ENCODE measurements around the gene ARSA. TPM values are rescaled to one million over a fixed set of nuclear protein-coding genes. Genes with fewer than 3 reads are reported as not detected.
"Not testable (repeated sequence)": the region's sequence is repeated elsewhere in the genome, so short reads cannot be mapped to it uniquely, and the experiment has no call there.

Gene ARSA
- total RNA-seq, 1 donor from 2014 or later, result 12.1 TPM

GRCh38 chr22:50657925-50658324 lies 30.0 kb upstream of the ARSA start:
- H3K4me3 ChIP-seq (ENCODE audit: low read depth, low read length), result no peak overlapping the region
- TF ChIP-seq CTCF (IDR thresholded peaks at IDR 0.05; ENCODE audit: insufficient read depth, low read length, severe bottlenecking), result no peak
- H3K36me3 ChIP-seq (ENCODE audit: control insufficient read depth, insufficient read depth, low read length), result no peaks in the 10 kb centered on the region
- H3K27me3 ChIP-seq (ENCODE audit: control insufficient read depth, insufficient read depth, low read length), result no peaks in the 10 kb centered on the region
- DNase-seq (ENCODE audit: low read depth), result no peak
- FAIRE-seq, result no peak

- Histone ChIP-seq H3K4me3 (ENCODE audit: low read depth, low read length) (no peak overlapping the region), H3K36me3 (ENCODE audit: control insufficient read depth, insufficient read depth, low read length) (no peaks in the 10 kb centered on the region), H3K27me3 (ENCODE audit: control insufficient read depth, insufficient read depth, low read length) (no peaks in the 10 kb centered on the region)
- no peak for FAIRE-seq
- peak; percentile 50 for DNase-seq (ENCODE audit: low read depth)
- no peak for TF ChIP-seq CTCF (IDR thresholded peaks at IDR 0.05; ENCODE audit: insufficient read depth, low read length, severe bottlenecking)
Measured at GRCh38 chr22:50656122-50657070, 28.4 kb upstream of the ARSA start.

GRCh38 chr22:50654664-50655063 lies 26.7 kb upstream of the ARSA start:
- not testable (repeated sequence) for FAIRE-seq; H3K27me3 ChIP-seq (ENCODE audit: control insufficient read depth, insufficient read depth, low read length); H3K4me3 ChIP-seq (ENCODE audit: low read depth, low read length); H3K36me3 ChIP-seq (ENCODE audit: control insufficient read depth, insufficient read depth, low read length); DNase-seq (ENCODE audit: low read depth)

GRCh38 chr22:50653256-50653655 lies 25.3 kb upstream of the ARSA start:
- Histone ChIP-seq H3K4me3 (ENCODE audit: low read depth, low read length) (no peak overlapping the region), H3K27me3 (ENCODE audit: control insufficient read depth, insufficient read depth, low read length) (no peaks in the 10 kb centered on the region), H3K36me3 (ENCODE audit: control insufficient read depth, insufficient read depth, low read length) (no peaks in the 10 kb centered on the region)
- DNase-seq (ENCODE audit: low read depth) (no peak), FAIRE-seq (no peak)
- TF ChIP-seq CTCF (IDR thresholded peaks at IDR 0.05; ENCODE audit: insufficient read depth, low read length, severe bottlenecking), result no peak

GRCh38 chr22:50643821-50644101 lies 15.8 kb upstream of the ARSA start:
- peaks cover 19% of the 10 kb centered on the region for H3K27me3 ChIP-seq (ENCODE audit: control insufficient read depth, insufficient read depth, low read length)
- not testable (repeated sequence) for H3K4me3 ChIP-seq (ENCODE audit: low read depth, low read length); DNase-seq (ENCODE audit: low read depth); H3K36me3 ChIP-seq (ENCODE audit: control insufficient read depth, insufficient read depth, low read length)
- FAIRE-seq, result peak; percentile 99

- peaks cover 19% of the 10 kb centered on the region for H3K27me3 ChIP-seq (ENCODE audit: control insufficient read depth, insufficient read depth, low read length)
- not testable (repeated sequence) for DNase-seq (ENCODE audit: low read depth); H3K4me3 ChIP-seq (ENCODE audit: low read depth, low read length); H3K36me3 ChIP-seq (ENCODE audit: control insufficient read depth, insufficient read depth, low read length); FAIRE-seq
Measured at GRCh38 chr22:50643021-50643820, 15.3 kb upstream of the ARSA start.

Measured in bronchial epithelial cell (primary cell).